NB4 (cell line): ENCODE measurements around the gene STAC3.

ENCODE experiments used
- DNase-seq: peaks from one replicate; pipeline ENCODE4 v3.0.0; 2010; ENCODE audit warnings: low read depth
- H3K4me3 ChIP-seq: one replicate; pipeline ENCODE4 v1.5.1; 2011; ENCODE audit warnings: mild to moderate bottlenecking, low read depth, low read length, moderate library complexity
- MYC ChIP-seq: IDR thresholded peaks from 2 replicates; pipeline ENCODE4 v1.6.1; 2011; ENCODE audit warnings: low read depth, low read length
- POLR2A ChIP-seq: IDR thresholded peaks from 2 replicates; pipeline ENCODE4 v1.6.1; 2011; ENCODE audit warnings: mild to moderate bottlenecking; ENCODE audit not compliant: insufficient read length; ENCODE audit errors: extremely low read depth
- TF ChIP-seq, protein P1 (sequence below): IDR thresholded peaks from one replicate; pipeline ENCODE4 v1.5.1; 2012; ENCODE audit warnings: low read depth, low read length
- TF ChIP-seq, protein P2 (sequence below): IDR thresholded peaks from 2 replicates; pipeline ENCODE4 v1.6.1; 2011; ENCODE audit warnings: low read depth, low read length

STAC3 gene

DNA sequence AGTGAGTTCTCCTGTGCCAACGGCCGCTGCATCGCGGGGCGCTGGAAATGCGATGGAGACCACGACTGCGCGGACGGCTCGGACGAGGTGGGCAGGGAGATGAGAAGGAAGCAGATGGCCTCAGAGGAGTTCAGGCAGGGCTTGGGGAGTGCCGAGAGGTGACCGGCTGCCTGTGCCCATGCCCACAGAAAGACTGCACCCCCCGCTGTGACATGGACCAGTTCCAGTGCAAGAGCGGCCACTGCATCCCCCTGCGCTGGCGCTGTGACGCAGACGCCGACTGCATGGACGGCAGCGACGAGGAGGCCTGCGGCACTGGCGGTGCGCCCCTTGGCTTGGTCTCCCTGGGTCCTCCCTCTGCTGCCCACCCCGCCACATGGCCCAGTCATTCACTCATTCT lies 47.8 kb downstream of the STAC3 start:
- TF ChIP-seq MYC (no peak), POLR2A (no peak)
- TF ChIP-seq, protein P1, sequence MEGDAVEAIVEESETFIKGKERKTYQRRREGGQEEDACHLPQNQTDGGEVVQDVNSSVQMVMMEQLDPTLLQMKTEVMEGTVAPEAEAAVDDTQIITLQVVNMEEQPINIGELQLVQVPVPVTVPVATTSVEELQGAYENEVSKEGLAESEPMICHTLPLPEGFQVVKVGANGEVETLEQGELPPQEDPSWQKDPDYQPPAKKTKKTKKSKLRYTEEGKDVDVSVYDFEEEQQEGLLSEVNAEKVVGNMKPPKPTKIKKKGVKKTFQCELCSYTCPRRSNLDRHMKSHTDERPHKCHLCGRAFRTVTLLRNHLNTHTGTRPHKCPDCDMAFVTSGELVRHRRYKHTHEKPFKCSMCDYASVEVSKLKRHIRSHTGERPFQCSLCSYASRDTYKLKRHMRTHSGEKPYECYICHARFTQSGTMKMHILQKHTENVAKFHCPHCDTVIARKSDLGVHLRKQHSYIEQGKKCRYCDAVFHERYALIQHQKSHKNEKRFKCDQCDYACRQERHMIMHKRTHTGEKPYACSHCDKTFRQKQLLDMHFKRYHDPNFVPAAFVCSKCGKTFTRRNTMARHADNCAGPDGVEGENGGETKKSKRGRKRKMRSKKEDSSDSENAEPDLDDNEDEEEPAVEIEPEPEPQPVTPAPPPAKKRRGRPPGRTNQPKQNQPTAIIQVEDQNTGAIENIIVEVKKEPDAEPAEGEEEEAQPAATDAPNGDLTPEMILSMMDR = no peak
- TF ChIP-seq, protein P2, sequence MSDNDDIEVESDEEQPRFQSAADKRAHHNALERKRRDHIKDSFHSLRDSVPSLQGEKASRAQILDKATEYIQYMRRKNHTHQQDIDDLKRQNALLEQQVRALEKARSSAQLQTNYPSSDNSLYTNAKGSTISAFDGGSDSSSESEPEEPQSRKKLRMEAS = no peak

DNA sequence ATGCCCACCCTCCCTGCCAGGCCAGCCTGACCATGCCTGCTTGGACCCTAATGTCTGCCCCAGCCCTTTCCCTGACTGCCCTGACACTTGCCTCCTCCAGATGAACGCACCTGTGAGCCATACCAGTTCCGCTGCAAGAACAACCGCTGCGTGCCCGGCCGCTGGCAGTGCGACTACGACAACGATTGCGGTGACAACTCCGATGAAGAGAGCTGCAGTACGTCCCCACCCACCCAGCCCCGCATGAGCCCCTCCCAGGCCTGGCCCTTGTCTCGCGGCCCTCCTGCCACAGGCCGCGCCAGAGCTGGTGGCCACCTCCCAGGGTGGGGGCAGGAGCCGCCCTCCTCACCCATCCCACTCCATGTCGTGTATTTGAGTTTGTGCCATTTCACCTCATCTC lies 48.7 kb downstream of the STAC3 start:
- DNase-seq = no peak
- H3K4me3 ChIP-seq = no peak overlapping the region
- TF ChIP-seq POLR2A = no peak
- TF ChIP-seq, protein P1 = no peak
- TF ChIP-seq, protein P2 = no peak
- TF ChIP-seq MYC = no peak

More for the DNA sequence above, 47.8 kb downstream of the STAC3 start:
- DNase-seq = no peak
- no peak overlapping the region for H3K4me3 ChIP-seq

DNA sequence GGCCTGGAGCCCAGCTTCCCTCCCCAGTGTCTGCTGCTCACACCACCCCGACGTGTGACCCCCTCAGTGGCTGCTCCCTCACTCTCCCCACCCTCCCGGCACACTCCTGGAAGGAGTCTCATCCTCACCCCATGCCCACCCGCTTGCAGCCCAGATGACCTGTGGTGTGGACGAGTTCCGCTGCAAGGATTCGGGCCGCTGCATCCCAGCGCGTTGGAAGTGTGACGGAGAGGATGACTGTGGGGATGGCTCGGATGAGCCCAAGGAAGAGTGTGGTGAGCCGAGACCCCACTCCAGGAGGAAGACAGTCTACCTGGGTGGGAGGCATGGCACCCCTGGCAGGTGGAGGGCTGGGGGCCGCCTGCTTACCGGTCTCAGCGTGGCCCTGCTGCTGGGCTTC lies 49.4 kb downstream of the STAC3 start:
- H3K4me3 ChIP-seq = no peak overlapping the region
- no peak for DNase-seq
- TF ChIP-seq POLR2A = no peak
- TF ChIP-seq, protein P2 = no peak
- no peak for TF ChIP-seq MYC
- TF ChIP-seq, protein P1 = no peak

DNA sequence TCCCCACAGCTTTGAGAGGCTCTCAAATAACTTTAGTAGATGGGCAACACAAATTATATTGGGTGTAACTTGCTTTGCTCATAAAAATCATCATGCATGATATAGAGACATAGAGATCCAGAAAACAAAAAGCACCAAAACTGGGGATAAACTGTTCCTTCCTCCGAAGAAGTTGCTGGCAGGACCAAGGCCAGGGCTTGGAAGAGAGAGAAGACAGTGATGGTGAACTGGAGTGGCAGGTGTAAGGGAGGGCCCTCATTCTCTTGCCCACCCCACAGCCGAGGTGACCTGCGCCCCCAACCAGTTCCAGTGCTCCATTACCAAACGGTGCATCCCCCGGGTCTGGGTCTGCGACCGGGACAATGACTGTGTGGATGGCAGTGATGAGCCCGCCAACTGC lies 49.8 kb downstream of the STAC3 start:
- DNase-seq = no peak
- TF ChIP-seq, protein P1 = no peak
- TF ChIP-seq, protein P2 = no peak
- TF ChIP-seq POLR2A (no peak), MYC (no peak)
- no peak overlapping the region for H3K4me3 ChIP-seq

DNA sequence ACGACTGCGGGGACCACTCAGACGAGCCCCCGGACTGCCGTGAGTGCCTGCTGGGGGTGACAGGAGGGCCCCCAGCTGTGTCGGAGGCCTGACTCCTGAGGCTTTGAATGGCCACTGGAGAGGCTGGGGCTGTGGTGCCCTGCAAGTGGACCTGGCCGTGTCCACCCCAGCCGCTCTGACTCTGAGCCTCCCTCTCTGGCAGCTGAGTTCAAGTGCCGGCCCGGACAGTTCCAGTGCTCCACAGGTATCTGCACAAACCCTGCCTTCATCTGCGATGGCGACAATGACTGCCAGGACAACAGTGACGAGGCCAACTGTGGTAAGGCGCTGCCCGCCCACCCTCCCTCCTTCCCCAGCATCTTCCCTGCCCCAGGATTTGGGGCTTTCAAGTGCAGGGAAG lies 50.5 kb downstream of the STAC3 start:
- TF ChIP-seq MYC = no peak
- TF ChIP-seq POLR2A = no peak
- TF ChIP-seq, protein P1 = no peak
- TF ChIP-seq, protein P2 = no peak
- H3K4me3 ChIP-seq = no peak overlapping the region
- DNase-seq = no peak

DNA sequence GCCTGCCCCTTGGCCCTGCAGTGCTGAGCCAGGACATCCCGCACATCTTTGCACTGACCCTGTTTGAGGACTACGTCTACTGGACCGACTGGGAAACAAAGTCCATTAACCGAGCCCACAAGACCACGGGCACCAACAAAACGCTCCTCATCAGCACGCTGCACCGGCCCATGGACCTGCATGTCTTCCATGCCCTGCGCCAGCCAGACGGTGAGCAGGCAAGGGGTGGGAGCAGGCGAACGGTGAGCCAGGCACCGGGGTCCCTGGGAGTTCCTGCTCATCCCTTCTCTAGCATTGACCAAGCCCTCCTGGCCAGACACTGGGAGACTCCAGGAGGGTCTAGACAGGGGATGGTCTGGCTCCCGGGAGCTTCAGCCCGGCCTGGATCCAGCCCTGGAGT lies 51.8 kb downstream of the STAC3 start:
- DNase-seq = no peak
- H3K4me3 ChIP-seq = no peak overlapping the region
- TF ChIP-seq, protein P2 = no peak
- TF ChIP-seq MYC = no peak
- TF ChIP-seq, protein P1 = no peak
- TF ChIP-seq POLR2A = no peak
